GM18511 (cell line): ENCODE measurements around the gene SRCIN1.
"Not testable (repeated sequence)": the region's sequence is repeated elsewhere in the genome, so short reads cannot be mapped to it uniquely, and the experiment has no call there.

ENCODE experiments used
- ATAC-seq: cut with Tn5 transposase; IDR thresholded peaks from one replicate; pipeline ENCODE4 v1.9.1; 2021; ENCODE audit warnings: mild to moderate bottlenecking, moderate library complexity; ENCODE audit not compliant: unreplicated experiment

SRCIN1 gene

GRCh38 chr17:38605841-38606645 lies at the start of gene SRCIN1:
SRCIN1 (minus strand) TSS chr17:38605952; CDS start chr17:38605705, 247 bp downstream.
- ATAC-seq, result no peak

- no peak for ATAC-seq
These were observed 49.0 kb upstream of the SRCIN1 start for GRCh38 chr17:38654411-38655398.

GRCh38 chr17:38653679-38654078 lies 47.9 kb upstream of the SRCIN1 start:
- no peak for ATAC-seq

- ATAC-seq, result no peak
These were observed 47.5 kb upstream of the SRCIN1 start for GRCh38 chr17:38653230-38653629.

GRCh38 chr17:38650653-38651173 lies 45.0 kb upstream of the SRCIN1 start:
- not testable (repeated sequence) for ATAC-seq

- no peak for ATAC-seq
These were observed 32.2 kb upstream of the SRCIN1 start for GRCh38 chr17:38637951-38638350.

- ATAC-seq, result no peak
These were observed 30.3 kb upstream of the SRCIN1 start for GRCh38 chr17:38636054-38636453.

GRCh38 chr17:38632334-38632733 lies 26.6 kb upstream of the SRCIN1 start:
- no peak for ATAC-seq

- ATAC-seq, result no peak
These were observed 22.7 kb upstream of the SRCIN1 start for GRCh38 chr17:38628441-38628840.

- no peak for ATAC-seq
These were observed 22.2 kb upstream of the SRCIN1 start for GRCh38 chr17:38627957-38628356.

- ATAC-seq, result not testable (repeated sequence)
These were observed 21.0 kb upstream of the SRCIN1 start for GRCh38 chr17:38626606-38627226.

GRCh38 chr17:38625482-38625881 lies 19.7 kb upstream of the SRCIN1 start:
- no peak for ATAC-seq

GRCh38 chr17:38624782-38625355 lies 19.1 kb upstream of the SRCIN1 start:
- not testable (repeated sequence) for ATAC-seq

- no peak for ATAC-seq
These were observed 15.8 kb upstream of the SRCIN1 start for GRCh38 chr17:38621538-38621937.

- ATAC-seq, result no peak
These were observed 15.0 kb upstream of the SRCIN1 start for GRCh38 chr17:38620551-38621277.

GRCh38 chr17:38619937-38620550 lies 14.3 kb upstream of the SRCIN1 start:
- no peak for ATAC-seq

GRCh38 chr17:38619451-38619795 lies 13.7 kb upstream of the SRCIN1 start:
- no peak for ATAC-seq

GRCh38 chr17:38617967-38618760 lies 12.4 kb upstream of the SRCIN1 start:
- ATAC-seq, result no peak
